Glutamatergic neuron (in vitro differentiated cells): ENCODE measurements around the gene ADAP1. TPM values are rescaled to one million over a fixed set of nuclear protein-coding genes. Genes with fewer than 3 reads are reported as not detected.

Experiments
- DNase-seq: peaks from one replicate; pipeline ENCODE4 v3.0.0; 2022
- H3K27ac Mint-ChIP-seq: one replicate; pipeline ENCODE4 v1.8.0; 2020; ENCODE audit warnings: mild to moderate bottlenecking, mixed read lengths, inconsistent platforms; ENCODE audit not compliant: unreplicated experiment
- H3K27me3 Mint-ChIP-seq: one replicate; pipeline ENCODE4 v1.8.0; 2020; ENCODE audit warnings: mild to moderate bottlenecking, moderate library complexity, mixed read lengths, inconsistent platforms; ENCODE audit not compliant: unreplicated experiment
- H3K36me3 Mint-ChIP-seq: one replicate; pipeline ENCODE4 v1.8.0; 2020; ENCODE audit warnings: mild to moderate bottlenecking, mixed read lengths, inconsistent platforms; ENCODE audit not compliant: unreplicated experiment
- H3K4me1 Mint-ChIP-seq: one replicate; pipeline ENCODE4 v1.8.0; 2020; ENCODE audit warnings: mild to moderate bottlenecking, low read depth, mixed read lengths, inconsistent platforms; ENCODE audit not compliant: unreplicated experiment
- H3K4me3 Mint-ChIP-seq: one replicate; pipeline ENCODE4 v1.8.0; 2020; ENCODE audit warnings: mild to moderate bottlenecking, mixed read lengths, inconsistent platforms; ENCODE audit not compliant: unreplicated experiment
- H3K9me3 Mint-ChIP-seq: one replicate; pipeline ENCODE4 v1.8.0; 2020; ENCODE audit warnings: mild to moderate bottlenecking, moderate library complexity, mixed read lengths, inconsistent platforms; ENCODE audit not compliant: unreplicated experiment
- CTCF ChIP-seq: fragments of 200-600 bp; sonication (generic); IDR thresholded peaks from one replicate; pipeline ENCODE4 v1.5.0; 2021; ENCODE audit not compliant: partially characterized antibody, unreplicated experiment
- total RNA-seq: library from RNA; stranded (reverse); fragmentation: NEBNext Ultra II Directional; extraction: Animal tissue kit (Norgen Biotek cat#: 25700); gene quantifications from one replicate; pipeline ENCODE4 v1.2.1, GENCODE V29; 2021; ENCODE audit not compliant: unreplicated experiment

Gene ADAP1
- total RNA-seq, 1 donor from 2014 or later: 61.1 TPM

- H3K27me3 Mint-ChIP-seq: peaks cover 7% of the 10 kb centered on the region
- H3K27ac Mint-ChIP-seq: no peak overlapping the region
Measured at GRCh38 chr7:903921-904755, 50.3 kb downstream of the ADAP1 start.

GRCh38 chr7:902996-903395, 51.5 kb downstream of the ADAP1 start:
- Mint-ChIP-seq H3K27ac (no peak overlapping the region), H3K4me1 (no peaks in the 10 kb centered on the region), H3K9me3 (peaks cover 2% of the 10 kb centered on the region), H3K4me3 (no peak overlapping the region), H3K36me3 (no peaks in the 10 kb centered on the region), H3K27me3 (peaks cover 7% of the 10 kb centered on the region)
- no peak for TF ChIP-seq CTCF
- no peak for DNase-seq

More at GRCh38 chr7:903921-904755, 50.3 kb downstream of the ADAP1 start:
- DNase-seq: no peak
- no peak for TF ChIP-seq CTCF
- no peak overlapping the region for H3K4me3 Mint-ChIP-seq
- H3K36me3 Mint-ChIP-seq: no peaks in the 10 kb centered on the region
- H3K4me1 Mint-ChIP-seq: no peaks in the 10 kb centered on the region
- peaks cover 2% of the 10 kb centered on the region for H3K9me3 Mint-ChIP-seq

- peaks cover 8% of the 10 kb centered on the region for H3K27me3 Mint-ChIP-seq
- TF ChIP-seq CTCF: no peak
- H3K27ac Mint-ChIP-seq: no peak overlapping the region
- H3K36me3 Mint-ChIP-seq: no peaks in the 10 kb centered on the region
- DNase-seq: peak; percentile 75
- H3K4me1 Mint-ChIP-seq: no peaks in the 10 kb centered on the region
- no peak overlapping the region for H3K4me3 Mint-ChIP-seq
- H3K9me3 Mint-ChIP-seq: peaks cover 3% of the 10 kb centered on the region
Measured at GRCh38 chr7:901388-902154, 52.9 kb downstream of the ADAP1 start.

GRCh38 chr7:901041-901387, 53.5 kb downstream of the ADAP1 start:
- no peaks in the 10 kb centered on the region for H3K4me1 Mint-ChIP-seq
- H3K36me3 Mint-ChIP-seq: no peaks in the 10 kb centered on the region
- no peak for TF ChIP-seq CTCF
- H3K9me3 Mint-ChIP-seq: peaks cover 7% of the 10 kb centered on the region
- no peak overlapping the region for H3K27ac Mint-ChIP-seq
- peaks cover 14% of the 10 kb centered on the region for H3K27me3 Mint-ChIP-seq
- no peak overlapping the region for H3K4me3 Mint-ChIP-seq
- DNase-seq: no peak
